SK-N-SH treated with all-trans-retinoic acid at 6 μM for 48 hours (cell line): ENCODE data around the gene FCRL3.

Experiments used
- ATAC-seq: fragments of 200-7000 bp; cut with Tn5 transposase; 3 replicates; pipeline ENCODE4 v1.9.1; 2020; ENCODE audit warnings: mild to moderate bottlenecking, moderate library complexity
- ARNTL ChIP-seq: fragments of 450-650 bp; formaldehyde crosslinking; IDR thresholded peaks from 2 replicates; pipeline ENCODE4 v1.5.0; 2020; ENCODE audit warnings: low read depth, mild to moderate bottlenecking, moderate library complexity, borderline replicate concordance
- BACH2 ChIP-seq: fragments of 250-450 bp; sonication (Bioruptor Pico); IDR thresholded peaks from 2 replicates; pipeline ENCODE4 v1.9.0; 2021; ENCODE audit warnings: mild to moderate bottlenecking, borderline replicate concordance
- CSDC2 ChIP-seq: fragments of 250-450 bp; sonication (Bioruptor Pico); IDR thresholded peaks from 2 replicates; pipeline ENCODE4 v1.5.0; 2020; ENCODE audit warnings: mild to moderate bottlenecking, moderate library complexity
- CSRNP3 ChIP-seq: fragments of 250-450 bp; sonication (Bioruptor Pico); IDR thresholded peaks from 2 replicates; pipeline ENCODE4 v1.5.1; 2021; ENCODE audit warnings: mild to moderate bottlenecking, moderate library complexity
- ESRRG ChIP-seq: fragments of 250-450 bp; sonication (Bioruptor Pico); IDR thresholded peaks from 2 replicates; pipeline ENCODE4 v1.6.1; 2021; ENCODE audit warnings: mild to moderate bottlenecking
- GLIS3 ChIP-seq: fragments of 250-450 bp; sonication (Bioruptor Pico); IDR thresholded peaks from 2 replicates; pipeline ENCODE4 v1.5.0; 2020; ENCODE audit warnings: mild to moderate bottlenecking, moderate library complexity
- SNAI2 ChIP-seq: fragments of 250-450 bp; sonication (Bioruptor Pico); IDR thresholded peaks from 2 replicates; pipeline ENCODE4 v1.5.0; 2020; ENCODE audit warnings: mild to moderate bottlenecking, moderate library complexity
- TCF4 ChIP-seq: fragments of 250-450 bp; sonication (Bioruptor Pico); IDR thresholded peaks from 2 replicates; pipeline ENCODE4 v1.8.0; 2021; ENCODE audit warnings: mild to moderate bottlenecking, moderate library complexity, borderline replicate concordance
- TOX ChIP-seq: fragments of 250-450 bp; sonication (Bioruptor Pico); IDR thresholded peaks from 2 replicates; pipeline ENCODE4 v1.8.0; 2021; ENCODE audit warnings: mild to moderate bottlenecking, moderate library complexity, borderline replicate concordance
- TSHZ2 ChIP-seq: fragments of 250-450 bp; sonication (Bioruptor Pico); IDR thresholded peaks from 2 replicates; pipeline ENCODE4 v1.5.0; 2020; ENCODE audit warnings: mild to moderate bottlenecking, moderate library complexity
- ZC3H10 ChIP-seq: fragments of 250-450 bp; sonication (Bioruptor Pico); IDR thresholded peaks from 2 replicates; pipeline ENCODE4 v1.5.1; 2021; ENCODE audit warnings: mild to moderate bottlenecking, moderate library complexity
- ZFP3 ChIP-seq: fragments of 250-450 bp; sonication (Bioruptor Pico); IDR thresholded peaks from 2 replicates; pipeline ENCODE4 v1.5.0; 2020; ENCODE audit warnings: mild to moderate bottlenecking, moderate library complexity
- ZFP30 ChIP-seq: fragments of 450-650 bp; formaldehyde crosslinking; IDR thresholded peaks from 2 replicates; pipeline ENCODE4 v1.5.0; 2022; ENCODE audit warnings: mild to moderate bottlenecking, moderate library complexity
- ZNF8 ChIP-seq: fragments of 450-650 bp; formaldehyde crosslinking; IDR thresholded peaks from 2 replicates; pipeline ENCODE4 v1.5.0; 2020; ENCODE audit warnings: mild to moderate bottlenecking, moderate library complexity
- TF ChIP-seq, protein P1 (sequence below): fragments of 250-450 bp; sonication (Bioruptor Pico); IDR thresholded peaks from 2 replicates; pipeline ENCODE4 v1.8.0; 2021; ENCODE audit warnings: low read depth, mild to moderate bottlenecking, moderate library complexity, borderline replicate concordance
- TF ChIP-seq, protein P2 (sequence below): fragments of 250-450 bp; sonication (Bioruptor Pico); IDR thresholded peaks from 2 replicates; pipeline ENCODE4 v1.5.1; 2020; ENCODE audit warnings: low read depth, mild to moderate bottlenecking, moderate library complexity

Gene FCRL3

GRCh38 chr1:157700305-157700704 is 264 bp downstream of the FCRL3 start (continued):
- TF ChIP-seq TOX (no peak), ESRRG (CRISPR knock-in tag) (no peak), GLIS3 (no peak), CSRNP3 (no peak), TCF4 (CRISPR knock-in tag) (no peak)

GRCh38 chr1:157697781-157698569 is 2.6 kb downstream of the FCRL3 start:
- TF ChIP-seq ZNF8 (CRISPR knock-in tag), result no peak
- TF ChIP-seq ARNTL (CRISPR knock-in tag), result no peak
- no peak for TF ChIP-seq CSDC2 (CRISPR knock-in tag)
- no peak for TF ChIP-seq TCF4 (CRISPR knock-in tag)
- TF ChIP-seq ZC3H10 (CRISPR knock-in tag), result no peak
- no peak for TF ChIP-seq ZFP3
- TF ChIP-seq TSHZ2 (CRISPR knock-in tag), result no peak
- TF ChIP-seq, protein P1, sequence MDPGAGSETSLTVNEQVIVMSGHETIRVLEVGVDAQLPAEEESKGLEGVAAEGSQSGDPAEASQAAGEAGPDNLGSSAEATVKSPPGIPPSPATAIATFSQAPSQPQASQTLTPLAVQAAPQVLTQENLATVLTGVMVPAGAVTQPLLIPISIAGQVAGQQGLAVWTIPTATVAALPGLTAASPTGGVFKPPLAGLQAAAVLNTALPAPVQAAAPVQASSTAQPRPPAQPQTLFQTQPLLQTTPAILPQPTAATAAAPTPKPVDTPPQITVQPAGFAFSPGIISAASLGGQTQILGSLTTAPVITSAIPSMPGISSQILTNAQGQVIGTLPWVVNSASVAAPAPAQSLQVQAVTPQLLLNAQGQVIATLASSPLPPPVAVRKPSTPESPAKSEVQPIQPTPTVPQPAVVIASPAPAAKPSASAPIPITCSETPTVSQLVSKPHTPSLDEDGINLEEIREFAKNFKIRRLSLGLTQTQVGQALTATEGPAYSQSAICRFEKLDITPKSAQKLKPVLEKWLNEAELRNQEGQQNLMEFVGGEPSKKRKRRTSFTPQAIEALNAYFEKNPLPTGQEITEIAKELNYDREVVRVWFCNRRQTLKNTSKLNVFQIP (CRISPR knock-in tag), result no peak
- TF ChIP-seq, protein P2, sequence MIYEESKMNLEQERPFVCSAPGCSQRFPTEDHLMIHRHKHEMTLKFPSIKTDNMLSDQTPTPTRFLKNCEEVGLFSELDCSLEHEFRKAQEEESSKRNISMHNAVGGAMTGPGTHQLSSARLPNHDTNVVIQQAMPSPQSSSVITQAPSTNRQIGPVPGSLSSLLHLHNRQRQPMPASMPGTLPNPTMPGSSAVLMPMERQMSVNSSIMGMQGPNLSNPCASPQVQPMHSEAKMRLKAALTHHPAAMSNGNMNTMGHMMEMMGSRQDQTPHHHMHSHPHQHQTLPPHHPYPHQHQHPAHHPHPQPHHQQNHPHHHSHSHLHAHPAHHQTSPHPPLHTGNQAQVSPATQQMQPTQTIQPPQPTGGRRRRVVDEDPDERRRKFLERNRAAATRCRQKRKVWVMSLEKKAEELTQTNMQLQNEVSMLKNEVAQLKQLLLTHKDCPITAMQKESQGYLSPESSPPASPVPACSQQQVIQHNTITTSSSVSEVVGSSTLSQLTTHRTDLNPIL (CRISPR knock-in tag), result no peak
- no peak for TF ChIP-seq BACH2 (CRISPR knock-in tag)
- no peak for TF ChIP-seq GLIS3
- no peak for ATAC-seq

DNA sequence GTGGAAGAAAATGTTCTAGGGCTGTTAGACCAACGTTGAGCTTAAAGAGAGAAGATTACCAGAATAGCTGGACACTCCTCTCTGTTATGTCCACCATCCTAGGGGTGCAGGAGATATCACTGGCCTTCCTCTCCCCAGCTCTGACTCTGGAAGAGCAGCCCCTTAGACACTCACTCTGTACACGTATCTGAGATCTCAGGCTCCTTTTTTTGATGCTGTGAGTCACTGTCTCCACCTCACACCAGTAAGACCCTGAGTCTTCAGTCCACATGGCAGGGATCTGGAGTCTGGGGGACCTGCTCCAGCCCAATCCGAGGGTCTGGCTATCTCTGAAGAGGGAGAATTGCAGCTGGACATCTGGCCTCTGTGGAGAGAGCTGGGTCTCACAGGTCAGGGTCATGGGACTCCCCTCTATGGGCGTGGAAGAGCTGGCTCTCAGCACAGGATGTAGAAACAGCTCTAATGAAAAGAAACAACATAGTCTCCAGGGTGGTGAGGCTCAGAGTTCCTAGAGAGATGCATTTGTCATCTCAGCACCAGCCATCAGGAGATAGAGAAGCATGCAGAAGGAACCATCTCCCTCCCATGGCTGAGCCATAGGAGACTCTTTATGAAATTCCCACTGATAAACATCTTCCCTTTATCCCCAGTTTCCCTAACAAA is 3.5 kb downstream of the FCRL3 start:
- TF ChIP-seq GLIS3 (no peak), ZNF8 (CRISPR knock-in tag) (no peak), SNAI2 (CRISPR knock-in tag) (no peak), ZFP30 (no peak), ARNTL (CRISPR knock-in tag) (no peak)
- TF ChIP-seq, all 23 proteins: peak for 0
- ATAC-seq, result no peak

DNA sequence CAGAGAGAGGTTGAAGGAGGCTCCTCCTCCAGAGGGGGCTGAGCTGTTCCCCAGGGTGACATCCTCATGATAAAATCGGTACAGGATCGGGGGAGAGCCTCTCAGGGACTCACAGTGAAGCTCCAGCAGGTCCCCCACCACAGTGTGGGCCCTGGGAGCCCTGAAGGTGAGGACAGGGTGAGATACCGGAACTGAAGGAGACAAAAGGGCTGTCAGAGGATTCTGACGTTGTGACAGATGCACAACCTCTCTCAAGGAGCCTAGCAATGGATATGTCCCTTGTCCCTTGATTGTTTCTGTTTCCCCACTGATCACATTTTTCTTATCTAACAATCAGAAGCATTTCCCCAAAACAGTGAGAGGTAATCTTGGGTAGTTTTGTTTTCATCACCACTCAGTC is 5.2 kb downstream of the FCRL3 start:
- TF ChIP-seq SNAI2 (CRISPR knock-in tag) (no peak), GLIS3 (no peak), ZFP30 (no peak), CSDC2 (CRISPR knock-in tag) (no peak), ARNTL (CRISPR knock-in tag) (no peak), CSRNP3 (no peak), TCF4 (CRISPR knock-in tag) (no peak)
- TF ChIP-seq, protein P2 (CRISPR knock-in tag), result no peak
- ATAC-seq, result no peak
